Vagina (tissue), 2 donors: ENCODE measurements around the gene KCNE4. TPM values are rescaled to one million over a fixed set of nuclear protein-coding genes. Genes with fewer than 3 reads are reported as not detected.
A peak's percentile ranks its signal among the peaks of the same experiment; 100 is the strongest.

Source experiments
- DNase-seq, 2 donors: peaks; one replicate each; pipeline ENCODE4 v3.0.0-alpha.2; 2017; ENCODE audit errors: extremely low spot score in 2 of 2
- H3K27ac ChIP-seq: fragments of 200-600 bp; sonication (generic); one replicate; pipeline ENCODE4 v1.5.1; 2019
- H3K27me3 ChIP-seq: fragments of 200-600 bp; sonication (generic); one replicate; pipeline ENCODE4 v1.5.1; 2019
- H3K36me3 ChIP-seq, 2 donors: fragments of 200-600 bp; sonication (generic); one replicate each; pipeline ENCODE4 v1.5.1; 2017 to 2019
- H3K4me1 ChIP-seq: fragments of 200-600 bp; sonication (generic); one replicate; pipeline ENCODE4 v1.5.1; 2019
- H3K4me3 ChIP-seq, 2 donors: fragments of 200-600 bp; sonication (generic); 1 replicate in 1 of 2; 2 replicates in 1 of 2; pipeline ENCODE4 v1.5.1; 2016 to 2019
- H3K9me3 ChIP-seq: fragments of 200-600 bp; sonication (generic); one replicate; pipeline ENCODE4 v1.5.1; 2019
- CTCF ChIP-seq, 3 experiments: fragments of 450-650 bp in 2 of 3; fragments of 200-600 bp in 1 of 3; sonication (generic) in 1 of 3; IDR thresholded peaks; one replicate each; pipeline ENCODE4 v1.5.1; 2017 to 2019; ENCODE audit warnings: antibody characterized with exemption in 3 of 3, mild to moderate bottlenecking in 2 of 3, moderate library complexity in 2 of 3
- POLR2A ChIP-seq, 2 donors: fragments of 450-650 bp; IDR thresholded peaks; one replicate each; pipeline ENCODE4 v1.6.1; 2017; ENCODE audit warnings: antibody characterized with exemption in 2 of 2, mild to moderate bottlenecking in 2 of 2, moderate library complexity in 2 of 2
- POLR2AphosphoS5 ChIP-seq, 2 donors: sonication (generic); formaldehyde crosslinking; IDR thresholded peaks; one replicate each; pipeline ENCODE4 v1.9.0; 2017; ENCODE audit warnings: antibody characterized with exemption in 2 of 2, mild to moderate bottlenecking in 2 of 2, low read depth in 1 of 2; ENCODE audit not compliant: insufficient read depth in 1 of 2
- intact Hi-C: fragments of 100-400 bp; cut with DNase I; formaldehyde crosslinking; loops from one replicate; pipeline ENCODE4 v1.15.1; 2023
- total RNA-seq: library from RNA; depleted of rRNA; stranded (reverse); fragments of >200 nt; gene quantifications from one replicate; pipeline ENCODE4 v1.2.3, GENCODE V29; 2016

KCNE4 gene
- total RNA-seq, 1 donor from 2014 or later, result 4.9 TPM

- Histone ChIP-seq H3K36me3 (no peaks in the 10 kb centered on the region), H3K27ac (no peak overlapping the region), H3K4me3 (no peak overlapping the region), H3K9me3 (no peaks in the 10 kb centered on the region), H3K4me1 (peaks cover 5% of the 10 kb centered on the region), H3K27me3 (no peaks in the 10 kb centered on the region)
- intact Hi-C loops, result no loop called here
- DNase-seq, result peak; percentile 14 to 82
- TF ChIP-seq CTCF (IDR thresholded peaks at IDR 0.05) (no peak), POLR2A (IDR thresholded peaks at IDR 0.05) (no peak), POLR2AphosphoS5 (IDR thresholded peaks at IDR 0.05; ENCODE audit: insufficient read depth in 1 of 2, low read depth in 1 of 2) (no peak)
Measured at GRCh38 chr2:223043164-223043941, 8.6 kb upstream of the KCNE4 start.

GRCh38 chr2:223044092-223044836, 7.7 kb upstream of the KCNE4 start:
- TF ChIP-seq CTCF (IDR thresholded peaks at IDR 0.05), result no peak
- TF ChIP-seq POLR2AphosphoS5 (IDR thresholded peaks at IDR 0.05; ENCODE audit: insufficient read depth in 1 of 2, low read depth in 1 of 2), result no peak
- no peak for TF ChIP-seq POLR2A (IDR thresholded peaks at IDR 0.05)
- intact Hi-C loops, result no loop called here
- Histone ChIP-seq H3K4me3 (no peak overlapping the region), H3K4me1 (peaks cover 5% of the 10 kb centered on the region), H3K36me3 (no peaks in the 10 kb centered on the region), H3K27me3 (no peaks in the 10 kb centered on the region), H3K9me3 (no peaks in the 10 kb centered on the region), H3K27ac (no peak overlapping the region)
- DNase-seq, result peak; percentile 19 to 49

- intact Hi-C loops, result no loop called here
- TF ChIP-seq POLR2AphosphoS5 (IDR thresholded peaks at IDR 0.05; ENCODE audit: insufficient read depth in 1 of 2, low read depth in 1 of 2) (no peak), POLR2A (IDR thresholded peaks at IDR 0.05) (no peak)
- Histone ChIP-seq H3K27ac (no peak overlapping the region), H3K27me3 (no peaks in the 10 kb centered on the region), H3K4me1 (peaks cover 5% of the 10 kb centered on the region), H3K36me3 (no peaks in the 10 kb centered on the region), H3K9me3 (no peaks in the 10 kb centered on the region), H3K4me3 (no peak overlapping the region)
- peak; percentile 58 to 75 for DNase-seq
Measured at GRCh38 chr2:223044916-223045700, 6.9 kb upstream of the KCNE4 start.

- Histone ChIP-seq H3K9me3 (no peaks in the 10 kb centered on the region), H3K4me3 (no peak overlapping the region), H3K36me3 (no peaks in the 10 kb centered on the region), H3K4me1 (peaks cover 3% of the 10 kb centered on the region), H3K27ac (no peak overlapping the region), H3K27me3 (no peaks in the 10 kb centered on the region)
- no peak for TF ChIP-seq POLR2A (IDR thresholded peaks at IDR 0.05)
- no peak for TF ChIP-seq CTCF (IDR thresholded peaks at IDR 0.05)
- TF ChIP-seq POLR2AphosphoS5 (IDR thresholded peaks at IDR 0.05; ENCODE audit: insufficient read depth in 1 of 2, low read depth in 1 of 2), result no peak
- no peak for DNase-seq
- intact Hi-C loops, result no loop called here
Measured at GRCh38 chr2:223046470-223047040, 5.4 kb upstream of the KCNE4 start.

- H3K4me3 ChIP-seq, result no peak overlapping the region
Measured at GRCh38 chr2:223047260-223047761, 4.7 kb upstream of the KCNE4 start.

More at GRCh38 chr2:223047260-223047761, 4.7 kb upstream of the KCNE4 start:
- intact Hi-C loops, result no loop called here
- H3K4me1 ChIP-seq, result no peaks in the 10 kb centered on the region
- no peaks in the 10 kb centered on the region for H3K9me3 ChIP-seq
- no peak for TF ChIP-seq POLR2A (IDR thresholded peaks at IDR 0.05)
- no peak for TF ChIP-seq CTCF (IDR thresholded peaks at IDR 0.05)
- no peak for TF ChIP-seq POLR2AphosphoS5 (IDR thresholded peaks at IDR 0.05; ENCODE audit: insufficient read depth in 1 of 2, low read depth in 1 of 2)
- peak overlapping the region; percentile 63 for H3K27ac ChIP-seq
- H3K27me3 ChIP-seq, result no peaks in the 10 kb centered on the region
- DNase-seq, result no peak
- no peaks in the 10 kb centered on the region for H3K36me3 ChIP-seq
